Activated T-helper 17 cell treated with anti-CD3 and anti-CD28 coated beads, Interleukin-2, amount 50 U/mL, for 72 hours (primary cell): Measurements from ENCODE around the gene SKA2. TPM values are rescaled to one million over a fixed set of nuclear protein-coding genes. Genes with fewer than 3 reads are reported as not detected.

ENCODE experiments used
- ATAC-seq: fragments of 150-1000 bp; cut with Tn5 transposase; replicated peaks from 2 replicates; pipeline ENCODE4 v1.10.0; 2021; ENCODE audit warnings: mild to moderate bottlenecking, moderate library complexity
- H3K27ac Mint-ChIP-seq: one replicate; pipeline ENCODE4 v1.8.0; 2022; ENCODE audit warnings: mixed read lengths
- H3K27me3 Mint-ChIP-seq: one replicate; pipeline ENCODE4 v1.8.0; 2022; ENCODE audit warnings: mixed read lengths
- H3K36me3 Mint-ChIP-seq: one replicate; pipeline ENCODE4 v1.8.0; 2022; ENCODE audit warnings: low read depth, mild to moderate bottlenecking, mixed read lengths
- H3K4me1 Mint-ChIP-seq: one replicate; pipeline ENCODE4 v1.8.0; 2022; ENCODE audit warnings: mixed read lengths
- H3K4me3 Mint-ChIP-seq: one replicate; pipeline ENCODE4 v1.8.0; 2022; ENCODE audit warnings: mild to moderate bottlenecking, mixed read lengths
- H3K9me3 Mint-ChIP-seq: one replicate; pipeline ENCODE4 v1.8.0; 2022; ENCODE audit warnings: mixed read lengths
- total RNA-seq, 2 donors: library from RNA; stranded (reverse); gene quantifications; one replicate each; pipeline ENCODE4 v1.2.3, GENCODE V29; 2022

SKA2 gene
- total RNA-seq, 2 donors from 2014 or later, result 58.3 to 83.9 TPM

DNA sequence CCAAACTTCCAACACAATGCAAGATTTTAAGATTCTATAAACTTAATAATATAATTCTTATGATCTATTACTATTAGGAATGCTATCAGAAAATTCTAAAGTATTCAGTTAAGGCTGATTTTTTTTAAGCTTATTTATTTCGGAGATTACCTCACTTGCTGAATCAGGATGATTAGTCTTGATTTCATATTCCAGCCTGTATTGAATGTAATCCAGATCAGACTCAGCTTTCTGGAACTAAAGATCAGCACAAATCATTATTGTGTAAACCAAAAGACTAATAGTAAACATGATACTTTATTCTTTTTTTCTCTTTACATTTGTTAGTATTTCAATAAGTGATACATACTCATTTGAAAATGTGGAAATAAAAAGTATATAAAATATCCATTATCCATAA lies 23.9 kb downstream of the SKA2 start:
- peaks cover 3% of the 10 kb centered on the region for H3K4me1 Mint-ChIP-seq
- ATAC-seq, result no peak
- no peak overlapping the region for H3K4me3 Mint-ChIP-seq
- H3K36me3 Mint-ChIP-seq, result peaks cover 33% of the 10 kb centered on the region
- no peak overlapping the region for H3K27ac Mint-ChIP-seq
- H3K9me3 Mint-ChIP-seq, result no peaks in the 10 kb centered on the region
- H3K27me3 Mint-ChIP-seq, result no peaks in the 10 kb centered on the region

DNA sequence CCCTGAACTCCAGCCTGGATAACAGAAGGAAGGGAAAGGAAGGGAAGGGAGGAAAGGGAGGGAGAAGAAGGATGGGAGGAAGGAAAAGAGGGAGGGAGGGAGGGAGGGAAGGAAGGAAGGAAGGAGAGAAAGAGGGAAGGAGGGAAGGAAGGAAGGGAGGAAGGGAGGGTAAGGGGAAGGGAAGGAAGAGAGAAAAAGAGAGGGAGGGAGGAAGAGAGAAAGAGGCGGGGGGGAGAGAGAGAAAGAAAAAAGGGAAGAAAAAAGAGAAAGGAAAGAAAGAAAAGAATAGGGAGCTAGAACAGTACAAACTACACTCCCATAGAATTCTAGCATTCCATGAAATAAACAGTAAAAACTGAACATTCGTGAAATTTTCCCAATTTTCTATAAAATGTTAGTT lies 25.2 kb downstream of the SKA2 start:
- ATAC-seq, result no peak
- Mint-ChIP-seq H3K27me3 (no peaks in the 10 kb centered on the region), H3K4me1 (peaks cover 3% of the 10 kb centered on the region), H3K4me3 (no peak overlapping the region), H3K27ac (no peak overlapping the region), H3K36me3 (peaks cover 39% of the 10 kb centered on the region), H3K9me3 (no peaks in the 10 kb centered on the region)

DNA sequence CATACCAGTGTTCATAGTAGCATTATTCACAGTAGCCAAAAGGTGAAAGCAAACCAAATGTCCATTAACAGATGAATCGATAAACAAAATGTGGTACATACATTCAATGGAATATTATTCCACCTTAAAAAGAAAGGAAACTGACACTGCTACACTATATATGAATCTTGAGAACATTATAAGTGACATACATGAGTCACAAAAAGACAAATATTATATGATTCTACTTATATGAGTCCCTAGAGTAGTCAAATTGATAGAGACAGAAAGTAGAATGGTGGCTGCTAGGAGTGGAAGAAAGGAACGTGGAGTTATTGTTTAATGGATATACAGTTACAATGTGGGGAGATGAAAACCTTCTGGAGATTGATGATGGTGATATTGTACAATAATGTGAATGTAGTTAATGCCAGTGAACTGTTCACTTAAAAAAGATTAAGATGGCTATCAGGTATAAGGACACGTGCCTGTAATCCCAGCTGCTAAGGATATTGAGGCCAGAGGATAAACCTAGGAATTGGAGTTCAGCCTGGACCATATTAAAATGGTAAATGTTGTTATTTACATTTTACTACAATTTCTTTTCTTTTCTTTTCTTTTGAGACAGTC lies 28.1 kb downstream of the SKA2 start:
- H3K36me3 Mint-ChIP-seq, result peaks cover 51% of the 10 kb centered on the region
- H3K4me1 Mint-ChIP-seq, result peaks cover 8% of the 10 kb centered on the region
- no peak overlapping the region for H3K4me3 Mint-ChIP-seq
- no peak overlapping the region for H3K27ac Mint-ChIP-seq
- ATAC-seq, result peak; percentile 67
- H3K27me3 Mint-ChIP-seq, result no peaks in the 10 kb centered on the region
- H3K9me3 Mint-ChIP-seq, result no peaks in the 10 kb centered on the region

DNA sequence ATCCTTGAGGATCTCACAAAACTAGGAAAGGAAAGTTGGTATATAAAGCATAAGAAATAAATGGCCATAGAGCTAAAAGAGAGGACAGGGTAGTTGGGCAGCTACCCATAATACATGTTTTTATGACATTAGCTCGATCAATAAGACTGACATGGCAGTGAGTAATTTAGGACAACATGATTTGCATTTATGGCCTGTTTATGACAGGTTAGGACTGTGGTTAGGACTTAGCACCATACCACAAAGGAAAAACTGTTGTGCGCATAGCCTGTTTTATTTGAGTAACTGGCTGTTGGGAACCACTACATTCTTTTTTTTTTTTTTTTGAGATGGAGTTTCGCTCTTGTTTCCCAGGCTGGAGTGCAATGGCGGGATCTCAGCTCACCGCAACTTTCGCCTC lies 30.3 kb downstream of the SKA2 start:
- peak overlapping the region; percentile 70 for H3K27ac Mint-ChIP-seq
- H3K4me3 Mint-ChIP-seq, result no peak overlapping the region
- peaks cover 8% of the 10 kb centered on the region for H3K4me1 Mint-ChIP-seq
- H3K9me3 Mint-ChIP-seq, result no peaks in the 10 kb centered on the region
- peak; percentile 70 for ATAC-seq
- H3K36me3 Mint-ChIP-seq, result peaks cover 68% of the 10 kb centered on the region
- H3K27me3 Mint-ChIP-seq, result no peaks in the 10 kb centered on the region

DNA sequence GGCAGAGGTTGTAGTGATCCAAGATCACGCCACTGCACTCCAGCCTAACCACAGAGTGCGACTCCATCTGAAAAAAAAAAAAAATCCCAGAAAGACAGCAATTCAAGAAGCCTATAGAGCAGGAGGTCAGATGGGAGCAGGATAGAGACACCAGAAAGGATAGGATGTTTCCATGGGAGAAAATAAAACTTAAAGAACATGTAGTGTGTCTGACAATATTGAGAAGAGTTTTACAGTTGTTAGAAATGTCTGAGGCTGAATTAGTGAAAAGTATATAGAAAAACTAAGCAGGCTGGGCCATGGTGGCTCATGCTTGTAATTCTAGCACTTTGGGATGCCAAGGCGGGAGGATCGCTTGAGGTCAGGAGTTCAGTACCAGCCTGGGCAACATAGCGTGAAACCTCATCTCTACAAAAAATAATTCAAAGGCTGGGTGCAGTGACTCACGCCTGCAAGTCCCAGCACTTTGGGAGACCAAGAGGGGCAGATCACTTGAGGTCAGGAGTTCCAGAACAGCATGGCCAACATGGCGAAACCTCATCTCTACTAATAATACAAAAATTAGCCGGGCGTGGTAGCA lies 33.0 kb downstream of the SKA2 start:
- peaks cover 64% of the 10 kb centered on the region for H3K36me3 Mint-ChIP-seq
- no peaks in the 10 kb centered on the region for H3K9me3 Mint-ChIP-seq
- no peak for ATAC-seq
- H3K27me3 Mint-ChIP-seq, result no peaks in the 10 kb centered on the region
- peaks cover 8% of the 10 kb centered on the region for H3K4me1 Mint-ChIP-seq
- H3K27ac Mint-ChIP-seq, result no peak overlapping the region
- H3K4me3 Mint-ChIP-seq, result no peak overlapping the region

DNA sequence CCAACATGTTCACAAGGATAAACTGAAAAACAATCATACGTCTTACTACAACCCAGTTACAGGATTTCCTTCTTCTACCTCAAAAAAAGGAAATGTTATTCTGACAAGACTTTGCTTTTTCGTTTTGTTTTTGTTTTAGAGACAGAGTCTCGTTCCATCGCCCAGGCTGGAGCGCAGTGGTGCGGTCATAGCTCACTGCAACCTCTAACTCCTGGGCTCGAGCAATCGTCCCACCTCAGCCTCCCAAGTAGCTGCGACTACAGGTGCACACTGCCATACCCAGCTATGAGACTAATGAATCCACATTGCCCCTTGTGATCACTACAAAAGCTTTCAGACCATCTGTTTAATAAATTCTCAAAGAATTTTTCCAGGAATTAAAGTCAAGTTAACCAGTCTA lies 39.5 kb downstream of the SKA2 start:
- peaks cover 14% of the 10 kb centered on the region for H3K4me1 Mint-ChIP-seq

DNA sequence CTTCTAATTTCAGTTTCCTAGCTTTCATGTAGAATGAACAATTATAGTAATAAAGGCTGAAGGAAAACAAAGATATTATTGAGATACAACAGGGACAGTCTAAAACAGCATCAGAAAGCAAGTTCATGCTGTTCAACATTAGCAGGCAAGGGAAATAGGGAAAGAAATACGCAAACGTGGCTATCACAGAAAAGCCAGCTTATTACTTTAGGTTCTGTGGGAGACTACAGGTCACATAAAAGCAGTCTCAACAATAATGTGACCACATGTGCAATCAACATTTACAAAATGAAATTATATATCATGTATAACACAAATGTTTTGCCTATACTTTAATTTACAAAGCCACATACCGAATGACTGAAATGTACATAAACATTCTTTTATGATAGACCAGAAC lies 43.4 kb downstream of the SKA2 start:
- peaks cover 14% of the 10 kb centered on the region for H3K4me1 Mint-ChIP-seq
- H3K36me3 Mint-ChIP-seq, result peaks cover 57% of the 10 kb centered on the region
- H3K9me3 Mint-ChIP-seq, result no peaks in the 10 kb centered on the region
- no peak overlapping the region for H3K4me3 Mint-ChIP-seq
- ATAC-seq, result no peak
- no peaks in the 10 kb centered on the region for H3K27me3 Mint-ChIP-seq
- peak overlapping the region; percentile 36 for H3K27ac Mint-ChIP-seq

More for the DNA sequence above, 39.5 kb downstream of the SKA2 start:
- Mint-ChIP-seq H3K36me3 (peaks cover 55% of the 10 kb centered on the region), H3K27ac (no peak overlapping the region), H3K9me3 (no peaks in the 10 kb centered on the region), H3K27me3 (no peaks in the 10 kb centered on the region), H3K4me3 (no peak overlapping the region)
- no peak for ATAC-seq

DNA sequence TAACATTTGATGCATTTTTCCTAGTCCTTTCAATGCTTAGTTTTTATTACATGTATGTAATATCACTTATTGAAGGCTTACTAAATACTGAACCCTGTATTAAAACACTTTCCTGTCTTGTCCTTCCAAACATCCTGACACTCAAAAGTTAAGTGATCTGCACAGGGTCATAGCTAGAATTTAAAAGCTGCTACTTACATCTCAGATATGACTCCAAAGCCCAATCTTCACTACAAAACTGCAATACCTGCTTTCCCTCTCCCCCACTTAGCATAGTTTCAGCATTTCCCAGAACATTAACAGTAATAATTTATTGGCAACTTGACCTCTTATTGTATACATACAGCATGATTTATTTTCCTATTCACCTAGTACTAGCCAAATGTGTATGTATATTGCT lies 44.0 kb downstream of the SKA2 start:
- H3K27ac Mint-ChIP-seq, result no peak overlapping the region
- no peaks in the 10 kb centered on the region for H3K27me3 Mint-ChIP-seq

DNA sequence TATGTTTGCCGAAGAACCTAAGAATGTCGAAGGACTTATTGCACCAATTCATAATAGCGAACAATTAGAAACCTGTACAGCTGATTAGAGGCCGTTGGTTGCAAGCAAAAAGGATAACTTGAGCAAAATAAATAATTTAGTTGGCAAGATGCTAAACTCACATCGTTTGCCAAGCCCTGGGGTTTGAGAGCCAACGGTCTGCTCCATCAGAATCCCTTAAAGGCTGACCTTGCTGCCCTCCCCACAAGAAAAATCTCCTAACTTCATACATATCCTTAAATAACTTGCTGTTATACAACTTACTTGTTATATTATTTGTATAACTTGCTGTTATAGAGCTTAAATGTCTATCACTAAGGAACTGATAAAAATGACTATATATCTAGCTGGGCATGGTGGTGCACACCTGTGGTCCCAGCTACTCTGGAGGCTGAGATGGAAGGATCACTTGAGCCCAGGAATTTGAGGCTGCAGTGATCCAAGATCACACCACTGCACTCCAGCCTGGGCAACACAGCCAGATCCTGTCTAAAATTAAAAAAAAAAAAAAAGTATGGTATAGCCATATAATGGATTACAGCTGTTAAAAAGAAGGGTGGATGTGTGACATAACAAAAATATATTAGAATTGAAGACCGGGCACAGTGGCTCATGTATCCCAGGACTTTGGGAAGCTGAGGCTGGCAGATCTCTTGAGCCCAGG lies 46.4 kb downstream of the SKA2 start:
- no peak for ATAC-seq
- H3K27ac Mint-ChIP-seq, result no peak overlapping the region
- peaks cover 55% of the 10 kb centered on the region for H3K36me3 Mint-ChIP-seq
- no peaks in the 10 kb centered on the region for H3K27me3 Mint-ChIP-seq
- H3K4me1 Mint-ChIP-seq, result peaks cover 15% of the 10 kb centered on the region
- H3K4me3 Mint-ChIP-seq, result peak overlapping the region; percentile 96
- no peaks in the 10 kb centered on the region for H3K9me3 Mint-ChIP-seq

More for the DNA sequence above, 44.0 kb downstream of the SKA2 start:
- no peak for ATAC-seq
- Mint-ChIP-seq H3K4me3 (no peak overlapping the region), H3K4me1 (peaks cover 14% of the 10 kb centered on the region), H3K9me3 (no peaks in the 10 kb centered on the region), H3K36me3 (peaks cover 58% of the 10 kb centered on the region)

DNA sequence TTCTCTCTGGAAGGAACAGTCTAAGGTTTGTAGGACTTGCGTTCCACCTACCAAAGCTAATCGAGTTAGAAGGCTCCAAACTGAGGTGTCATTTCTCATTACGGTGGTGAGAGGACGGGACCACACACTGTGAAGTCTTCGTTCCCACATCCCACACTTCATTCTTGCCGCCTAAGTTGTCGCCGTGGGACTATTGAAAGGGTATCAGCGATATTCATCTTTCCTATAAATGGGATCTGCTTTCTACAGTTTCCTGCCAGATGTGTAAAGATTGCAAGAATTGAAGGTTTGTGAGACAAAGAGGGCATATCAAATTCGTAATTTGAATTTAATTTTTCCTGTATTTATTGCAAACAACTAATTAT lies 47.7 kb downstream of the SKA2 start:
- H3K27ac Mint-ChIP-seq, result peak overlapping the region; percentile 95
- H3K9me3 Mint-ChIP-seq, result no peaks in the 10 kb centered on the region
- no peaks in the 10 kb centered on the region for H3K27me3 Mint-ChIP-seq
- H3K4me3 Mint-ChIP-seq, result peak overlapping the region; percentile 96
- H3K4me1 Mint-ChIP-seq, result peaks cover 15% of the 10 kb centered on the region
- H3K36me3 Mint-ChIP-seq, result peaks cover 66% of the 10 kb centered on the region
- peak; percentile 34 for ATAC-seq

DNA sequence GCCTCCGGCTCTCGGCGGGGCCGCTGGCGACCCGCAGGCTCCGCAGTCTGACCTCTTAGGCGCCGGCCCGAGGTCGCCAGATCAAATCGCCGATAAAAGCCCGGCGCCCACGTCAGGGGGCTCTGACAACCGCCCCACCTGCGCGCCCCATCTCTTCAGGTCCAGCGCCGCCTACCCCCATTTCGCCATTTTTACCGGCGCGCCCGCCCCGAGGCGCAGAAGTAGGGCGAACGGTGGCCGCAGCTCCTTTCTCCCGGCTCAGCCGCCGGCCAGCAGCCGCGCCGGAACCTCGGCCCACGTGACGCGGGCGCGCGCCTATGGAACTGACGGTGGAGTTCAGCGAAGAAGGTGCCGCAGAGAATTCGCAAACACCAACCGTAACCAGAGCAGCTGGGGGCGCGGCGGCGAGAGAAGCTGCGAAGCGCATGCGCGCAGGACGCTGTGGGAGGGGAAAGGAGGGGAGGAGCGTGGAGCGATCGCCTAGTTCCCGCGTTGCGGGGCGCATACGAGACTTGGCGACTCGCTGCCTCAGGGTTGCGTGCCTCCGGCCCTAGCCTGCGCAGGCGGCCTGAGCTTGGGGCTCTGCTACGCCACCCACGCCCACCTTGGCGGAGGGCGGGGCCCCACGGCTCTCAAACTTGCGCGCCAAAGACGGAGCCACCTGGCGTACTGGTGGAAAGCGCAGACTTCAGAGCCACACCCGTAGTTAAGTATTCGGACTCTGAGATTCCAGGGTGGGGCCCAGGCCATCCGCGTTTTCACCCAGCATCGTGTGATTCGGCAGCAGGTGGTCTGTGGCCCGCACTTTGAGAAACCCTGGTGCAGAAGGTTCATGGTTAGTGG lies 48.3 kb downstream of the SKA2 start, which contains the start of gene TRIM37:
TRIM37 (minus strand) TSS at position 418 of the 843 bp plus-strand sequence. CDS start 419 bp downstream, outside the sequence.
- peak within 1 kb of the TSS; percentile 95 for H3K27ac Mint-ChIP-seq
- H3K9me3 Mint-ChIP-seq, result no peaks in the 10 kb centered on the region
- H3K36me3 Mint-ChIP-seq, result peaks cover 66% of the 10 kb centered on the region
- peak within 1 kb of the TSS; percentile 96 for H3K4me3 Mint-ChIP-seq
- peak; percentile 94 for ATAC-seq
- H3K4me1 Mint-ChIP-seq, result peaks cover 20% of the 10 kb centered on the region
- no peaks in the 10 kb centered on the region for H3K27me3 Mint-ChIP-seq

DNA sequence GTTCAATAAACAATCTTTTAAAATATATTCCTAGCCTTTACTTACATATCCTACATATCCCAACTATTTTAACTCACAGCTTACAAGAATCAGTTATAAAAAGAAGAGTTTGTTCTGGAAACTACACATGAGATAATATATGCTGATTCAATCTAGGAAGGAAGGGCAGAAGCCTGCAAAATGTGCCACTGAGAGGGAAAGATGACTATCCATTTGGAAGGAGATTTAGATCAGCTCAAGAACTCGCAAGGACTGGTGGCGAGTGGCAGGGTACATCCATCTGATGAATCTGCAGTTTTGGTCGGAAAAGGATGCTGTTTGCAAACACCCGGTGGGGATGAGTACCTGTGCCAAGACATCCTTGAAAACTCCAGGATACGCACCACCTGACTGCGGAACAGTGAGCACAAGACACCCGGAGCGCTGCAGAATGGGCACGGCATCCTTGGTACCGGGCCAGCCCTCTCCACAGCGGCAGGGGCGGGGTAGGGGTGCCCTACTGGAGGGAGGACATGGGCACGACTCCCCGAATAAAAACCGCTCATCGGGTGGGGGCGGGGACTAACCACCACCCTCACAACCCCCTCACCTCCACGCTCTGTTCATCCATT lies 49.0 kb downstream of the SKA2 start:
- peak overlapping the region; percentile 96 for H3K4me3 Mint-ChIP-seq
- H3K36me3 Mint-ChIP-seq, result peaks cover 64% of the 10 kb centered on the region
- no peaks in the 10 kb centered on the region for H3K27me3 Mint-ChIP-seq
- H3K27ac Mint-ChIP-seq, result peak overlapping the region; percentile 95
- no peaks in the 10 kb centered on the region for H3K9me3 Mint-ChIP-seq
- peak; percentile 47 for ATAC-seq
- peaks cover 16% of the 10 kb centered on the region for H3K4me1 Mint-ChIP-seq

DNA sequence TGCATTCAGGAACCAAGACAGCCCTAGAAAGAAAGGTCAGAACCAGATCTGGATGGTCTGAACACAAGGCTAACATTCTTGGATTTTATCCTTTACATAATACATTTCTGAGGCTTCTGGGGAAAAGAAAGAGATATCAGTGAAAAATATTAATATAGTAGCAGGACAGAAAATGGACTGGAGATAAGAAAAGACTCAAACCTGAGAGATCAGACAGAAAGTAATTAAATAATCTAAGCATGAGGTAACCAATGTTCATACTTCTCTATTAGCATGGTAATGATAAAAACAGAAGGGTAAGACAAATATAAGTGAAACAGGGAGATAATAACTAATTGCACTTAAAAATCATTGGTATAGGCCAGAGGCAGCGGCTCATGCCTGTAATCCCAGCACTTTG lies 53.8 kb downstream of the SKA2 start:
- peaks cover 20% of the 10 kb centered on the region for H3K4me1 Mint-ChIP-seq
- no peaks in the 10 kb centered on the region for H3K27me3 Mint-ChIP-seq
- H3K9me3 Mint-ChIP-seq, result no peaks in the 10 kb centered on the region
- no peak overlapping the region for H3K4me3 Mint-ChIP-seq
- H3K27ac Mint-ChIP-seq, result peak overlapping the region; percentile 21
- peaks cover 74% of the 10 kb centered on the region for H3K36me3 Mint-ChIP-seq
- no peak for ATAC-seq

DNA sequence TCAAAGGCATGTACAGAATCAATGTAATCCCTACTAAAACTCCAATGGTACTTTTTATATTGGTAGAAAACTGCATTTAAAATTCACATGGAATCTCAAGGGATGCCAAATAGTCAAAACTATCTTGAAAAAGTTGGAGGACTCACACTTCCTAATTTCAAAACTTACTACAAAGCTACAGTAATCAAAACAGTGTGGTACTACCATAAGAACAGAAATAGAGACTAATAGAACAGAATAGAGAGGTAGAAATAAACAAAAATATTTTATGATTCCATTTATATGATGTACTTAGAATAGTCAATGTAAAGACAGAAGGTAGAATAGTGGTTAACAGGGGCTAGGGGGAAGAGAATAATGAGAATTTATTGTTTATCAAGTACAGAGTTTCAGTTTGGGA lies 57.1 kb downstream of the SKA2 start:
- Mint-ChIP-seq H3K9me3 (no peaks in the 10 kb centered on the region), H3K4me3 (no peak overlapping the region), H3K27ac (peak overlapping the region; percentile 31), H3K27me3 (no peaks in the 10 kb centered on the region), H3K4me1 (peaks cover 23% of the 10 kb centered on the region), H3K36me3 (peaks cover 80% of the 10 kb centered on the region)
- no peak for ATAC-seq
